ENCODE results near the gene CTNND2. TPM values are rescaled to one million over a fixed set of nuclear protein-coding genes. Genes with fewer than 3 reads are reported as not detected.

Gene CTNND2
- total RNA-seq, 1 experiment from 2014 or later: not detected

- no peak for DNase-seq (ENCODE audit: low spot score)
Observed at GRCh38 chr5:11780641-11781345, 123.5 kb downstream of the CTNND2 start.

- no peak for DNase-seq (ENCODE audit: low spot score)
Observed at GRCh38 chr5:11777096-11777495, 127.2 kb downstream of the CTNND2 start.

- no peak for DNase-seq (ENCODE audit: low spot score)
Observed at GRCh38 chr5:11770310-11770709, 133.9 kb downstream of the CTNND2 start.

DNA sequence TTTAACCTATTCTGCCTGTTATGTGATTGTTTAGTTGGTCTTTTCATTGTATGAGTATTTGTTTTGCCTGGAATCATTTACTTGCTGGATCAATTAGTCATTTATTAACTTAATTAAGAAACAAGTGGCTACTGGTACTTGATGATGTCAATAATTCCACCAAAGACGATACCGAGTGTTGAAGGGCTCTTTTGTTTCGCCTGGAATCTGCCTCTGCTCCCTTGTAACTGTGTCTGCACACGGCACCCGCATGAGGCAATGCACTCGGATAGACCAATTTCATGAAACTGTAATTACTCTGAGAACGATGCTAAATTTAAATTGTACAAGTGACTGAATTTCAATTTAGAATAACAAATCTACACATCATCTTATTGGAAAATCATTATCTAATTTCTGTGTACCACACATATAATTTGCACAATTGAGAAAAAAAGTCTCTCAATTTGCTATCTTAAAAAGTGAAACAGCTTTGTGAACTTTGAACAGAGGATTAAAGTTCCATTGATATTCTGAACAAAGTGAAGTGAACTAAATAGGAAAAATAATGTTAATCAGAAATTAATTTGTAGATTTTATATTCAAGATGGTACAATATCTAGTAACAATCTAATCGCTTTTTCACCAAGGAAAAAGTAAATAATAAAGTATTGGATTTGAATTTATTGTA lies 143.2 kb downstream of the CTNND2 start:
- no peak for DNase-seq (ENCODE audit: low spot score)

DNA sequence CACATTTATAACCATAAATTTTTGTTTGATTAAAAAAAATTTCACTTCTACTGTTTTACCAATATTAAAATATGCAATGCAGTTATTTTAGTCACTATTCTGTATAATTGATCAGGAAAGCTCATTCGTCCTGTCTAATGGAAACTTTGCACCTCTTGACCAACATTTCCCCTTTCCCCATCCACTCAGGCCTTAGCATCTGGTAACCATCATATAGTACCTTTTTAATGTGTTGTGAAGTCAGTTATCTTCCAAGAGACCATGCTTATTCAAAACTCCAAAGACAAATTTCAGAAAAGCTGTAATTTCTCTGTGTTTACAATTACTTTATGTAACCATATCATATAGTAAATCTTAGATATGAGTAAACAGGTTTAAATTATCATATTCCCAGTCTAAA lies 145.9 kb downstream of the CTNND2 start:
- no peak for DNase-seq (ENCODE audit: low spot score)

DNA sequence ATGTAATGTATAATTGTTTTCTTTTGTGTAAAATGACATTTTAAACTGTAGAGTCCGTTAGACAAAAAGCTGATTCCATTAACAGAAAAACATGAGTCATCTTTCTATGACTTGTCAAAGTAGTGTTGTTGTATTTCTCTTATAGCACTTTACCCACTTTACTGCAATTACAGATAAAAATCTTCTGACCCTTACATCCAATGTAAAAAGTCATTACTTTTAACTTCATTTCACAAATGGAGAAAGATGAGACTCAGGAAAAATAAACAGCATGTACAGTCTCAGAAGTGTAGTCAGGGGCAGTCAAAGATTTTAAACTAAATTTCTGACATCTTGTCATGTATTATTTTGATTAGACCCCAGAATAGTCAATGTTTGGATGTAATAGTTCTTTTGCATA lies 146.6 kb downstream of the CTNND2 start:
- DNase-seq (ENCODE audit: low spot score): no peak

DNA sequence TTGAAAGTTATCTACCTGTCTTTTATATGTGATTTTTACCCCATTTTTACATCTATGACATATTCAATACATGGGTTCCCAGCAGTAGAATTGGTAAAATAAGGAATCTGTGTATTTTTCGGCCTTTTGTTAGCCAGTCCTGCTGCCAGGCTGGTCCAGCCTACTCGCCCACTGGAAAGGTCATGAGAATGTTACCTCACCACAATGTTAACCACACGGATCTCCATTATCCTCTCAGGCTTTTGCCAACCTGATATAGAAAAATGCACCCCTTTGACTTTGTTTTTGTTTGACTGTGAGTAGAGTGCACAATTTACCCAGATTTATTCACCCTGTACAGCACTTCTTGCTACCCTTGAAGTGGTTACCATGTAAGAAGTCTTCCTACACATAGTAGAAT lies 167.2 kb downstream of the CTNND2 start:
- DNase-seq (ENCODE audit: low spot score): no peak

- DNase-seq (ENCODE audit: low spot score): no peak
Observed at GRCh38 chr5:11734369-11734768, 169.9 kb downstream of the CTNND2 start.

- no peak for DNase-seq (ENCODE audit: low spot score)
Observed at GRCh38 chr5:11733840-11734192, 170.4 kb downstream of the CTNND2 start.

DNA sequence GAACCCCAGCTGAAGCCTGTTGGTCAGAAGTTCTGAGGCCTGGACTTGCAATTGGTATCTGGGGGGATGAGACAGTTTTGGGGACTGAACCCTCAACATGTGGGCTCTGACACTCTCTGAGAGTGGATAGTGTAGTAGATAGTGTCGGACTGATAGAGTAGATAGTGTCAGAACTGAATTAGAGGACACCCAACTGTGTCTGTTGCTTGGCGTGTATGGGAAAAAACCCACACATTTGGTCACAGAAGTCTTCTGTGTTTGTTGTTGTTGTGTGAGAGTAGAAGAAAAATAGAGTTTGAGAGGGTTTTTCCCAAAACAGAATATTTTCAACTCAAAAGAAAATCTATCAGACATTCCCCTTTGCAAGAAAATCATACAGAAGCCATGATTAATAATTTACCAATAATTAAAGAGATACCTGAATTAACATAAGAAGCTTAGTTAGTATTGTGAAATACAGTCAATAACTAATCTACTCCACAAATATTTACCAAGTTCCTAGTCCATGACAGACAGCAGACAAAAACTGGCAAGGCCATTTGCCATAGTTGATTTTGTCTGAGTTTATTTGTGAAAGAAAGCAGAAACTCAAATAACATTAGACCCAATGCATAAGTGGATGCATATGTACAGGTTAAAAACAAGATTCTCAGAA lies 170.9 kb downstream of the CTNND2 start:
- no peak for DNase-seq (ENCODE audit: low spot score)

GRCh38 chr5:11724940-11725339 lies 179.3 kb downstream of the CTNND2 start:
- no peak for DNase-seq (ENCODE audit: low spot score)

GRCh38 chr5:11719888-11720481 lies 184.3 kb downstream of the CTNND2 start:
- peak; percentile 66 for DNase-seq (ENCODE audit: low spot score)

GRCh38 chr5:11715461-11716196 lies 188.6 kb downstream of the CTNND2 start:
- no peak for DNase-seq (ENCODE audit: low spot score)

DNA sequence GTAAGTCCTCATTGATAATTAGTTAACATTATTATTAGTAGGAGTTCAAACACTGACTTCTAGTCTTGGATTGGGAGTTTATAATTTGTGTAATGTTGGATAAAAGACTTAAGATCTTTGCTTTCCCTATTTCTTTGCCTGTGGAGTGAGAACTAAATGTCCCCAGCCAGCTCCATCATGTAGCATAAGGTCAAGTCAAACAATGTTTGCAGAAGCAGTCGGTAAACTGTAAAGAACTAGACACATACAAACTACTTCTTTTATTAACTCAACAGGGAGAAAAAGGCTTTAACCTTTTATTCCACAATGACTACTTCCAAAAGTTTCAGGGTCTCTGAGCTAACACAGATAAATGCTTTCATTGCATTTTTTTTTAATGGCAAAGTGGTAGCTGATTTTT lies 192.3 kb downstream of the CTNND2 start:
- no peak for DNase-seq (ENCODE audit: low spot score)

- no peak for DNase-seq (ENCODE audit: low spot score)
Observed at GRCh38 chr5:11709021-11709420, 195.2 kb downstream of the CTNND2 start.

DNA sequence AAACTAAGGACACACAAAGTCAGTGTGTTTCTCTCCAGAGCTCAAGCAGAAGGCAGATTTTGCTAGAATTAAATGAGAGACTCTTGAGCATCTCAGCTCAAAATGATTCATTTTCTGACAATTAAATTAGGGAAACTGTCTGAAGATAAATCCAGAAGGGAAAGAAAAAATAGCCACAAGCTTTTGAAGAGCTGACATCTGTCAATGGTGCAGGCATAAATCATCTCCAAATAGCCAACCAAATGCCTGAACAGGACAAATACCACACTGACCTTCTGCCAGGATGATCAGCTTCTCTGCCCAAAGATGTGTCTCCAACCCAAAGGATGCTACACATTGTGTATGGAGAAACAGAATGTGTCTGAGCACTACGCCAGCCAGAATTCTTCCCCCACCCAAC lies 199.3 kb downstream of the CTNND2 start:
- DNase-seq (ENCODE audit: low spot score): no peak

DNA sequence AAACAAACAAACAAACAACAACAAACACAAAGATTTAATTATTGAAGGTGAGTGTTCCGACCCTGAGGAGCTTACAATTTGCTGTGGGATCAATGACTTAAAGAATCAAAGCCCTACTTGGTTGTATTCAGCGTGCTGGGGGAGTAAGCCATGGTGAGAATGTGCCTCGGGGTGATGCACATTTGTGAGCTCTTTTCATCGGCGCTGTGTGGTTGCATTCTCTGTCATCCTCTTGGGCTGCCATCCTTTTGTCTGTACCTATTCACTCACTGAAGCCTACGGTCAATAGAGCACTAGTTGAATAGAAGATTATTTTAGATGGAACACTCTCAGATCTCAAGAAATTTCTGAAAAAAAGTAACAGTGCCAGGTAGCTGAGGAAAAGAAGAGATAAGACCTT lies 203.9 kb downstream of the CTNND2 start:
- DNase-seq (ENCODE audit: low spot score): no peak

DNA sequence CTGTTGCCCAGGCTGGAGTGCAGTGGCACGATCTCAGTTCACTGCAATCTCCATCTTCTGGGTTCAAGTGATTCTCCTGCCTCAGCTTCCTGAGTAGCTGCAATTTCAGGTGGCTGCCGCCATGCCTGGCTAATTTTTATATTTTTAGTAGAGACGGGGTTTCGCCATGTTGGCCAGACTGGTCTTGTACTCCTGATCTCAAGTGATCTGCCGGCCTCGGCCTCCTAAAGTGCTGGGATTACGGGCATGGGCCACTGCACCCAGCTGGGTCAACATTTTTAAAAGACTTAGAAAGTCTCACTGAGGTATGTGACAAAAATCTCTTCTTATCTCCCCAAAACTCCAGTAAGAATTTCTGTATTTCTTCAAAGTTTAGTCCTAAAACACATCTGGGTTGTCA lies 211.6 kb downstream of the CTNND2 start:
- DNase-seq (ENCODE audit: low spot score): no peak

DNA sequence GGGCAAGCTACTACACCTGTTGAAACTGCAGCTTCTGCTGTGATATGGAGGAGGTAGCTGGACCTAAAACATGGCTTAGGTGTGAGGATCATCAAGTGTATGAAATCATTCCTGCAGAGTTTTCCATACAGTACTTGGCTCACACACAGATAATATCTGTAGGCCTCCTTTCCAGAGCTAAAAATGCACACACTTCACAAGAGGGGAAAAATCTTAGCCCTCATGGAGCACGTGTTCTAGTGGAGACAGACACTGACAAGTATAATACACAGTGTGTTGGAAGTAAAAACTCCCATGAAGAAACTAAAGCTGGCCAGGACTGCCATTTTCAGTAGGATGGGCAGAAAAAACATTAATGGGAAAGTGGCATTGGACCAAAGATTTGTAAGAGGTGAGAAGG lies 216.7 kb downstream of the CTNND2 start:
- DNase-seq (ENCODE audit: low spot score): no peak

DNA sequence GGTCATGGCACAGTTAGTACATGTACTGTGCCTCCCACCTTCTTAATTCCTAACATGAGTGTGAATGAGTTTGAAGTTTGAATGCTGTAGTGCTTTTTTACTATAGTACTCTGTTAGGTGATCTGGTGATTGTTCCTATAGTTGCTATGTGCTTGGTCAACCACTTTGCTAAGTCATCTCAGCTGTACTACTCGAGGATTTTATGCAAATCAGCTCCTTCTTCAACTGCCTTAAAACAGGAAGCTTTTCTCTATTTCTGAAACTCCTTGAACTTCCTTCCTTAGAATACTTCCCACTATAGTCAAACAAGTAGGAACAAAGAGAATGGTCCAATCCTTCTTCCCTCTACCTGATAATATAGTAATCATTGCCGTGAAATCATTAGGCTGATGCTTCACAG lies 219.6 kb downstream of the CTNND2 start:
- no peak for DNase-seq (ENCODE audit: low spot score)

- DNase-seq (ENCODE audit: low spot score): no peak
Observed at GRCh38 chr5:11683666-11684065, 220.6 kb downstream of the CTNND2 start.

DNA sequence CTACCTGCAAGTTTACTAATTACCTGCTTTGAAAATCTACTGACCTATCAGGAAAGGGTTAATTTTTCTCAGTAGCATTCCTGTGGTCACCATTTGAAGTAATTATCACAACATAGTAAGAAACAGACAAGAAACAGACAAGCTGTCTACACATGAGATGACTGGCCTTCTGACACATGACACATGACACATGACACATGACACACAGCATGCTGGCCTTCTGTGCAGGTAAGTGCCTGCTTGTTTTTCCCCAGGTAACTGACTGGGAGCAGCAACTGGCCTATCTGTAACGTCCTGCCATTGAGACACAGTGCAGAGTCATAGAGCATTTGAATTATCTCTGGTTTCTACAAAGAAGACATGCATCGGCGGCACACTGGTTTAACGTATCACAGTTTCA lies 222.4 kb downstream of the CTNND2 start:
- DNase-seq (ENCODE audit: low spot score): no peak
